Liver (tissue), 9 donors: Measurements from ENCODE around the gene IL1RL1. TPM values are rescaled to one million over a fixed set of nuclear protein-coding genes. Genes with fewer than 3 reads are reported as not detected.

Source experiments
- DNase-seq: peaks from one replicate; pipeline ENCODE4 v3.0.0-alpha.2; 2017; ENCODE audit warnings: low spot score
- H3K27ac ChIP-seq, 2 donors: one replicate each; pipeline ENCODE4 v1.7.0; 2013; ENCODE audit warnings: inconsistent platforms in 2 of 2, low read length in 2 of 2, control low read depth in 1 of 2, low read depth in 1 of 2, mild to moderate bottlenecking in 1 of 2
- H3K27me3 ChIP-seq, 4 donors: one replicate each; pipeline versions ENCODE4 v1.6.1 to v1.7.0; 2013; ENCODE audit warnings: low read length in 3 of 4, inconsistent platforms in 1 of 4, mild to moderate bottlenecking in 1 of 4, moderate library complexity in 1 of 4; ENCODE audit not compliant: control insufficient read depth in 4 of 4, insufficient read depth in 4 of 4
- H3K36me3 ChIP-seq, 4 donors: one replicate each; pipeline versions ENCODE4 v1.6.1 to v1.7.0; 2013; ENCODE audit warnings: low read length in 3 of 4, mild to moderate bottlenecking in 3 of 4, low read depth in 1 of 4, moderate library complexity in 1 of 4; ENCODE audit not compliant: control insufficient read depth in 4 of 4, insufficient read depth in 3 of 4
- H3K4me1 ChIP-seq, 4 donors: one replicate each; pipeline versions ENCODE4 v1.6.1 to v1.7.0; 2013; ENCODE audit warnings: low read length in 3 of 4, mild to moderate bottlenecking in 3 of 4, moderate library complexity in 1 of 4; ENCODE audit not compliant: control insufficient read depth in 4 of 4, insufficient read depth in 4 of 4
- H3K4me3 ChIP-seq, 3 donors: one replicate each; pipeline versions ENCODE4 v1.6.1 to v1.7.0; 2013; ENCODE audit warnings: low read length in 3 of 3, control low read depth in 1 of 3, low read depth in 1 of 3, mild to moderate bottlenecking in 1 of 3
- H3K9ac ChIP-seq, 2 donors: one replicate each; pipeline ENCODE4 v1.7.0; 2013; ENCODE audit warnings: low read length in 2 of 2, mild to moderate bottlenecking in 2 of 2, moderate library complexity in 2 of 2, control low read depth in 1 of 2, low read depth in 1 of 2
- H3K9me3 ChIP-seq, 4 donors: one replicate each; pipeline versions ENCODE4 v1.6.1 to v1.7.0; 2013; ENCODE audit warnings: low read length in 3 of 4; ENCODE audit not compliant: control insufficient read depth in 4 of 4
- ATF3 ChIP-seq: IDR thresholded peaks from 2 replicates; pipeline ENCODE4 v1.6.1; 2016; ENCODE audit warnings: antibody characterized with exemption
- FOXA1 ChIP-seq: IDR thresholded peaks from 2 replicates; pipeline ENCODE4 v1.6.1; 2016; ENCODE audit warnings: antibody characterized with exemption
- FOXA2 ChIP-seq: IDR thresholded peaks from 2 replicates; pipeline ENCODE4 v1.6.1; 2016; ENCODE audit warnings: antibody characterized with exemption
- GABPA ChIP-seq, 2 donors: IDR thresholded peaks in 1 of 2; conservative IDR thresholded peaks in 1 of 2; 2 replicates each; pipeline ENCODE4 v1.6.1; 2016; ENCODE audit warnings: antibody characterized with exemption in 2 of 2, mild to moderate bottlenecking in 1 of 2, moderate library complexity in 1 of 2
- HNF4A ChIP-seq, 2 donors: conservative IDR thresholded peaks; 2 replicates each; pipeline ENCODE4 v1.6.1; 2016; ENCODE audit warnings: antibody characterized with exemption in 2 of 2, mild to moderate bottlenecking in 2 of 2
- HNF4G ChIP-seq: IDR thresholded peaks from 2 replicates; pipeline ENCODE4 v1.6.1; 2016; ENCODE audit warnings: antibody characterized with exemption
- JUND ChIP-seq, 2 donors: IDR thresholded peaks; 2 replicates each; pipeline ENCODE4 v1.6.1; 2016; ENCODE audit warnings: antibody characterized with exemption in 2 of 2
- NR2F2 ChIP-seq: IDR thresholded peaks from 2 replicates; pipeline ENCODE4 v1.6.1; 2016; ENCODE audit warnings: antibody characterized with exemption
- RAD21 ChIP-seq, 2 donors: IDR thresholded peaks; 2 replicates each; pipeline ENCODE4 v1.6.1; 2016; ENCODE audit warnings: antibody characterized with exemption in 2 of 2, mild to moderate bottlenecking in 2 of 2
- REST ChIP-seq: IDR thresholded peaks from 2 replicates; pipeline ENCODE4 v1.6.1; 2016; ENCODE audit warnings: antibody characterized with exemption, mild to moderate bottlenecking
- RXRA ChIP-seq, 2 donors: IDR thresholded peaks; 2 replicates each; pipeline ENCODE4 v1.6.1; 2017 to 2018; ENCODE audit warnings: antibody characterized with exemption in 2 of 2, mild to moderate bottlenecking in 1 of 2
- SP1 ChIP-seq: IDR thresholded peaks from 2 replicates; pipeline ENCODE4 v1.6.1; 2018; ENCODE audit warnings: antibody characterized with exemption, mild to moderate bottlenecking
- TAF1 ChIP-seq: conservative IDR thresholded peaks from 2 replicates; pipeline ENCODE4 v1.6.1; 2016; ENCODE audit warnings: antibody characterized with exemption, mild to moderate bottlenecking
- YY1 ChIP-seq: IDR thresholded peaks from 2 replicates; pipeline ENCODE4 v1.6.1; 2016; ENCODE audit warnings: antibody characterized with exemption, mild to moderate bottlenecking
- ZBTB33 ChIP-seq: IDR thresholded peaks from 2 replicates; pipeline ENCODE4 v1.6.1; 2016; ENCODE audit warnings: antibody characterized with exemption
- WGBS: extraction: QIAGEN DNeasy Blood & Tissue Kit; methylation state at CpG from one replicate; pipeline ENCODE4 v1.1.7; 2013; 5-methylcytosine and 5-hydroxymethylcytosine counted together
- polyA plus RNA-seq, 2 donors: library from polyadenylated mRNA; stranded (reverse) in 1 of 2; unstranded in 1 of 2; fragments of 200-250 nt in 1 of 2; fragments of >200 nt in 1 of 2; fragmentation: Nextera tagmentation in 1 of 2; extraction: Ambion mirVana in 1 of 2; gene quantifications; one replicate each; pipeline versions ENCODE4 v1.2.1 to v1.2.3, GENCODE V29; 2013 to 2015
- total RNA-seq, 2 donors: library from RNA; depleted of rRNA; stranded (reverse); fragments of >200 nt; gene quantifications; one replicate each; pipeline ENCODE4 v1.2.3, GENCODE V29; 2014
- TF ChIP-seq, protein P1 (sequence below): IDR thresholded peaks from 2 replicates; pipeline ENCODE4 v1.6.1; 2016; ENCODE audit warnings: antibody characterized with exemption
- TF ChIP-seq, protein P2 (sequence below): fragments of 150-350 bp; IDR thresholded peaks from 2 replicates; pipeline ENCODE4 v1.5.1; 2017; ENCODE audit warnings: improper control_type of control experiment, low read depth, low read length; ENCODE audit not compliant: missing input control
- donor health status: healthy.
- donor health status: healthy.
- donor health status: healthy.
- donor health status: healthy.
- donor health status: healthy.

IL1RL1 gene
- total and polyA plus RNA-seq, 4 donors, result 0.75 to 6.2 (median 3.2) TPM

- TF ChIP-seq TAF1 (no peak), YY1 (no peak), NR2F2 (no peak), JUND (IDR thresholded peaks at IDR 0.05) (no peak), RXRA (IDR thresholded peaks at IDR 0.05) (no peak), ZBTB33 (no peak), REST (no peak), FOXA2 (no peak), ATF3 (no peak), HNF4A (conservative IDR thresholded peaks at IDR 0.05) (no peak), FOXA1 (no peak), SP1 (no peak), HNF4G (no peak)
- TF ChIP-seq, protein P1, sequence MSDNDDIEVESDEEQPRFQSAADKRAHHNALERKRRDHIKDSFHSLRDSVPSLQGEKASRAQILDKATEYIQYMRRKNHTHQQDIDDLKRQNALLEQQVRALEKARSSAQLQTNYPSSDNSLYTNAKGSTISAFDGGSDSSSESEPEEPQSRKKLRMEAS, result no peak
- Histone ChIP-seq H3K9me3 (no peaks in the 10 kb centered on the region), H3K36me3 (peaks cover 1 to 7% (median 3%) of the 10 kb centered on the region in 4 donors), H3K9ac (no peak overlapping the region), H3K27ac (no peak overlapping the region), H3K4me1 (no peaks in the 10 kb centered on the region), H3K4me3 (no peak overlapping the region), H3K27me3 (no peaks in the 10 kb centered on the region)
- WGBS, result 92% methylated on average over 2 of the region's 2 CpGs
- no peak for DNase-seq
These were observed 80.2 kb downstream of the IL1RL1 start for GRCh38 chr2:102391565-102391964.

GRCh38 chr2:102392096-102392495 is 80.7 kb downstream of the IL1RL1 start:
- H3K4me1 ChIP-seq, result no peaks in the 10 kb centered on the region
- no peaks in the 10 kb centered on the region for H3K9me3 ChIP-seq
- no peaks in the 10 kb centered on the region for H3K27me3 ChIP-seq
- H3K9ac ChIP-seq, result no peak overlapping the region
- no peak overlapping the region for H3K27ac ChIP-seq
- DNase-seq, result no peak
- no peak overlapping the region for H3K4me3 ChIP-seq
- WGBS, result 88% methylated on average over 3 of the region's 3 CpGs
- peaks cover 1 to 7% (median 3%) of the 10 kb centered on the region in 4 donors for H3K36me3 ChIP-seq
- TF ChIP-seq ZBTB33 (no peak), JUND (IDR thresholded peaks at IDR 0.05) (no peak), TAF1 (no peak), YY1 (no peak), ATF3 (no peak), HNF4A (conservative IDR thresholded peaks at IDR 0.05) (no peak), RXRA (IDR thresholded peaks at IDR 0.05) (no peak), RAD21 (IDR thresholded peaks at IDR 0.05) (no peak), NR2F2 (no peak), REST (no peak), FOXA1 (no peak), GABPA (IDR thresholded peaks at IDR 0.05 in 1 of 2, conservative IDR thresholded peaks at IDR 0.05 in 1 of 2) (no peak), FOXA2 (no peak), SP1 (no peak)
- TF ChIP-seq, protein P2, sequence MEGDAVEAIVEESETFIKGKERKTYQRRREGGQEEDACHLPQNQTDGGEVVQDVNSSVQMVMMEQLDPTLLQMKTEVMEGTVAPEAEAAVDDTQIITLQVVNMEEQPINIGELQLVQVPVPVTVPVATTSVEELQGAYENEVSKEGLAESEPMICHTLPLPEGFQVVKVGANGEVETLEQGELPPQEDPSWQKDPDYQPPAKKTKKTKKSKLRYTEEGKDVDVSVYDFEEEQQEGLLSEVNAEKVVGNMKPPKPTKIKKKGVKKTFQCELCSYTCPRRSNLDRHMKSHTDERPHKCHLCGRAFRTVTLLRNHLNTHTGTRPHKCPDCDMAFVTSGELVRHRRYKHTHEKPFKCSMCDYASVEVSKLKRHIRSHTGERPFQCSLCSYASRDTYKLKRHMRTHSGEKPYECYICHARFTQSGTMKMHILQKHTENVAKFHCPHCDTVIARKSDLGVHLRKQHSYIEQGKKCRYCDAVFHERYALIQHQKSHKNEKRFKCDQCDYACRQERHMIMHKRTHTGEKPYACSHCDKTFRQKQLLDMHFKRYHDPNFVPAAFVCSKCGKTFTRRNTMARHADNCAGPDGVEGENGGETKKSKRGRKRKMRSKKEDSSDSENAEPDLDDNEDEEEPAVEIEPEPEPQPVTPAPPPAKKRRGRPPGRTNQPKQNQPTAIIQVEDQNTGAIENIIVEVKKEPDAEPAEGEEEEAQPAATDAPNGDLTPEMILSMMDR, result no peak
- TF ChIP-seq, protein P1, result no peak
